HEK293T (cell line): Measurements from ENCODE around the gene TOPORS.
"Not testable (repeated sequence)": the region's sequence is repeated elsewhere in the genome, so short reads cannot be mapped to it uniquely, and the experiment has no call there.

Experiments used
- BHLHE40 ChIP-seq: fragments of 450-650 bp; IDR thresholded peaks from 2 replicates; pipeline ENCODE4 v1.6.1; 2016; ENCODE audit warnings: mild to moderate bottlenecking, moderate library complexity, borderline replicate concordance
- FOXA1 ChIP-seq: fragments of 450-650 bp; IDR thresholded peaks from 2 replicates; pipeline ENCODE4 v1.6.1; 2016; ENCODE audit warnings: mild to moderate bottlenecking
- FOXK2 ChIP-seq: fragments of 450-650 bp; IDR thresholded peaks from 2 replicates; pipeline ENCODE4 v1.6.1; 2016; ENCODE audit warnings: mild to moderate bottlenecking
- FOXM1 ChIP-seq: fragments of 450-650 bp; IDR thresholded peaks from 2 replicates; pipeline ENCODE4 v1.6.1; 2017; ENCODE audit warnings: mild to moderate bottlenecking, borderline replicate concordance
- L3MBTL2 ChIP-seq: fragments of 450-650 bp; conservative IDR thresholded peaks from 2 replicates; pipeline ENCODE4 v1.6.1; 2016; ENCODE audit warnings: mild to moderate bottlenecking
- SP1 ChIP-seq: fragments of 450-650 bp; IDR thresholded peaks from 2 replicates; pipeline ENCODE4 v1.6.1; 2017
- SUZ12 ChIP-seq: fragments of 450-650 bp; IDR thresholded peaks from 2 replicates; pipeline ENCODE4 v1.6.1; 2016; ENCODE audit warnings: mild to moderate bottlenecking
- TARDBP ChIP-seq: fragments of 450-650 bp; IDR thresholded peaks from 2 replicates; pipeline ENCODE4 v1.6.1; 2016
- TF ChIP-seq, protein P1 (sequence below): fragments of 450-650 bp; IDR thresholded peaks from 2 replicates; pipeline ENCODE4 v1.6.1; 2016

DNA sequence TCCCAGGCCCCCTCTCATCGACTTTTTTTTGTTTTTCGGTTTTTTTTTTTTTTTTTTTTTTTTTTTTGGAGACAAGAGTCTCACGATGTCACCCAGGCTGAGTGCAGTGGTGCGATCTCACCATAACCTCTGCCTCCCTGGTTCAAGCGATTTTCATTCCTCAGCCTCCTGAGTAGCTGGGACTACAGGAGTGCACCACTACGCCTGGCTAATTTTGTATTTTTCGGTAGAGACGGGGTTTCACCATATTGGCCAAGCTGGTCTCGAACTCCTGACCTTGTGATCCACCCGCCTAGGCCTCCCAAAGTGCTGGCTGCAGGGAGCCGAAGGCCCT, 27.9 kb downstream of the TOPORS start:
- not testable (repeated sequence) for TF ChIP-seq FOXA1, SP1, SUZ12, L3MBTL2, TARDBP, FOXM1, FOXK2, BHLHE40
- TF ChIP-seq, protein P1, sequence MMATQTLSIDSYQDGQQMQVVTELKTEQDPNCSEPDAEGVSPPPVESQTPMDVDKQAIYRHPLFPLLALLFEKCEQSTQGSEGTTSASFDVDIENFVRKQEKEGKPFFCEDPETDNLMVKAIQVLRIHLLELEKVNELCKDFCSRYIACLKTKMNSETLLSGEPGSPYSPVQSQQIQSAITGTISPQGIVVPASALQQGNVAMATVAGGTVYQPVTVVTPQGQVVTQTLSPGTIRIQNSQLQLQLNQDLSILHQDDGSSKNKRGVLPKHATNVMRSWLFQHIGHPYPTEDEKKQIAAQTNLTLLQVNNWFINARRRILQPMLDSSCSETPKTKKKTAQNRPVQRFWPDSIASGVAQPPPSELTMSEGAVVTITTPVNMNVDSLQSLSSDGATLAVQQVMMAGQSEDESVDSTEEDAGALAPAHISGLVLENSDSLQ = not testable (repeated sequence)
